Mesothelial cell of epicardium (in vitro differentiated cells): ENCODE measurements around the gene FZD1. TPM values are rescaled to one million over a fixed set of nuclear protein-coding genes. Genes with fewer than 3 reads are reported as not detected.
"Not testable (repeated sequence)": the region's sequence is repeated elsewhere in the genome, so short reads cannot be mapped to it uniquely, and the experiment has no call there.

Experiments
- DNase-seq, 2 experiments: peaks; one replicate each; pipeline ENCODE4 v3.0.0; 2021; ENCODE audit warnings: low spot score in 2 of 2; ENCODE audit not compliant: unreplicated experiment in 2 of 2
- H3K27ac Mint-ChIP-seq: 2 replicates; pipeline ENCODE4 v1.8.0; 2021; ENCODE audit warnings: mixed read lengths
- H3K27me3 Mint-ChIP-seq: 2 replicates; pipeline ENCODE4 v1.8.0; 2021; ENCODE audit warnings: low read depth, mixed read lengths
- H3K36me3 Mint-ChIP-seq: 2 replicates; pipeline ENCODE4 v1.8.0; 2021; ENCODE audit warnings: mixed read lengths
- H3K4me1 Mint-ChIP-seq: 2 replicates; pipeline ENCODE4 v1.8.0; 2021; ENCODE audit warnings: mixed read lengths
- H3K4me3 Mint-ChIP-seq: 2 replicates; pipeline ENCODE4 v1.8.0; 2021; ENCODE audit warnings: mild to moderate bottlenecking, moderate library complexity, mixed read lengths
- H3K9me3 Mint-ChIP-seq: 2 replicates; pipeline ENCODE4 v1.8.0; 2021; ENCODE audit warnings: mixed read lengths
- total RNA-seq: library from RNA; stranded (reverse); gene quantifications from 3 replicates; pipeline ENCODE4 v1.2.1, GENCODE V29; 2021
- TF ChIP-seq, protein P1 (sequence below): fragments of 200-600 bp; sonication (generic); IDR thresholded peaks from one replicate; pipeline ENCODE4 v1.5.0; 2021; ENCODE audit warnings: antibody characterized with exemption; ENCODE audit not compliant: unreplicated experiment

The FZD1 gene
- total RNA-seq, 1 donor from 2014 or later = 15.3 TPM

GRCh38 chr7:91299952-91300775, 35.9 kb downstream of the FZD1 start:
- H3K36me3 Mint-ChIP-seq = no peaks in the 10 kb centered on the region
- TF ChIP-seq, protein P1, sequence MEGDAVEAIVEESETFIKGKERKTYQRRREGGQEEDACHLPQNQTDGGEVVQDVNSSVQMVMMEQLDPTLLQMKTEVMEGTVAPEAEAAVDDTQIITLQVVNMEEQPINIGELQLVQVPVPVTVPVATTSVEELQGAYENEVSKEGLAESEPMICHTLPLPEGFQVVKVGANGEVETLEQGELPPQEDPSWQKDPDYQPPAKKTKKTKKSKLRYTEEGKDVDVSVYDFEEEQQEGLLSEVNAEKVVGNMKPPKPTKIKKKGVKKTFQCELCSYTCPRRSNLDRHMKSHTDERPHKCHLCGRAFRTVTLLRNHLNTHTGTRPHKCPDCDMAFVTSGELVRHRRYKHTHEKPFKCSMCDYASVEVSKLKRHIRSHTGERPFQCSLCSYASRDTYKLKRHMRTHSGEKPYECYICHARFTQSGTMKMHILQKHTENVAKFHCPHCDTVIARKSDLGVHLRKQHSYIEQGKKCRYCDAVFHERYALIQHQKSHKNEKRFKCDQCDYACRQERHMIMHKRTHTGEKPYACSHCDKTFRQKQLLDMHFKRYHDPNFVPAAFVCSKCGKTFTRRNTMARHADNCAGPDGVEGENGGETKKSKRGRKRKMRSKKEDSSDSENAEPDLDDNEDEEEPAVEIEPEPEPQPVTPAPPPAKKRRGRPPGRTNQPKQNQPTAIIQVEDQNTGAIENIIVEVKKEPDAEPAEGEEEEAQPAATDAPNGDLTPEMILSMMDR = no peak
- no peaks in the 10 kb centered on the region for H3K27me3 Mint-ChIP-seq
- no peak overlapping the region for H3K27ac Mint-ChIP-seq
- peaks cover 3% of the 10 kb centered on the region for H3K4me1 Mint-ChIP-seq
- H3K4me3 Mint-ChIP-seq = no peak overlapping the region
- no peak for DNase-seq
- peaks cover 4% of the 10 kb centered on the region for H3K9me3 Mint-ChIP-seq

- Mint-ChIP-seq H3K4me3 (no peak overlapping the region), H3K27ac (no peak overlapping the region), H3K36me3 (no peaks in the 10 kb centered on the region), H3K9me3 (peaks cover 7% of the 10 kb centered on the region), H3K4me1 (peaks cover 3% of the 10 kb centered on the region), H3K27me3 (no peaks in the 10 kb centered on the region)
- TF ChIP-seq, protein P1 = no peak
- no peak for DNase-seq
These were observed 38.6 kb downstream of the FZD1 start for GRCh38 chr7:91302794-91303193.

DNA sequence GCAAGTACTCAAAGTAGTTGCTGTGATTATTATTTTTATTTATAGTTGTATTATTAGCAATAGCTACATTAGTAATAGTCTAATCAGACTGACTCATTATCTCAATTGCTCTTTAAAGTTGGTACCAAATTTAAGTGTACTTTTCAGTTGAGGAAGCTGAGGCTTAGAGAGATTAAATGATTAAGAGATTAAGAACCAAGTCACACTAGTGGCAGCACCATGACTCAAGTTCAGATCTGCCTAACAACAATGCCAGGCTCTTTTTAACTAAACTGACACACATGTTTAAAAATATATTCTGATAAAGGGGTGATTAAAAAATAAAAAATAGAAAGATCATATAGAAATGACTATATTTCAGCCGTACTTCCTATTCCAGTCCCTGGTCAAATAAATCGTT, 42.0 kb downstream of the FZD1 start:
- Mint-ChIP-seq H3K27me3 (no peaks in the 10 kb centered on the region), H3K4me1 (peaks cover 7% of the 10 kb centered on the region), H3K9me3 (peaks cover 11% of the 10 kb centered on the region), H3K36me3 (no peaks in the 10 kb centered on the region), H3K4me3 (no peak overlapping the region), H3K27ac (no peak overlapping the region)
- no peak for DNase-seq
- TF ChIP-seq, protein P1 = no peak

- TF ChIP-seq, protein P1 = no peak
- Mint-ChIP-seq H3K9me3 (peaks cover 11% of the 10 kb centered on the region), H3K4me1 (peaks cover 9% of the 10 kb centered on the region), H3K36me3 (no peaks in the 10 kb centered on the region), H3K27ac (no peak overlapping the region), H3K27me3 (no peaks in the 10 kb centered on the region), H3K4me3 (no peak overlapping the region)
- DNase-seq = no peak
These were observed 43.2 kb downstream of the FZD1 start for GRCh38 chr7:91307467-91307866.

DNA sequence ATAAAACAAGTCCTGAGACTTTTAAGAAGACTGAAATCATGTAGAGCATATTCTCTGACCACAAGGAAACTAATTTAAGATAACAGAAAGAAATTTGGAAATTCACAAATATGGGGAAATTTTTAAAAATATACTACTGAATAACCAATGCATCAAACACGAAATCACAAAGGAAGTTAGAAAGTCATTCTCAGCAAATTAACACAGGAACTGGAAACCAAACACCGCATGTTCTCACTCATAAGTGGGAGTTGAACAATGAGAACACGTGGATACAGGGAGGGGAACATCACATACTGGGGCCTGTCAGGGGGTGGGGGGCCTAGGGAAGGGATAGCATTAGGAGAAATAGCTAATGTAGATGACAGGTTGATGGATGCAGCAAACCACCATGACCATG, 44.0 kb downstream of the FZD1 start:
- not testable (repeated sequence) for H3K4me3 Mint-ChIP-seq, H3K36me3 Mint-ChIP-seq, H3K27me3 Mint-ChIP-seq, H3K27ac Mint-ChIP-seq, DNase-seq
- Mint-ChIP-seq H3K4me1 (peaks cover 15% of the 10 kb centered on the region), H3K9me3 (peaks cover 11% of the 10 kb centered on the region)

GRCh38 chr7:91310830-91311460, 46.7 kb downstream of the FZD1 start:
- no peak overlapping the region for H3K4me3 Mint-ChIP-seq
- no peaks in the 10 kb centered on the region for H3K36me3 Mint-ChIP-seq
- peaks cover 16% of the 10 kb centered on the region for H3K4me1 Mint-ChIP-seq
- no peak overlapping the region for H3K27ac Mint-ChIP-seq
- TF ChIP-seq, protein P1 = no peak
- DNase-seq = no peak
- peaks cover 15% of the 10 kb centered on the region for H3K9me3 Mint-ChIP-seq
- no peaks in the 10 kb centered on the region for H3K27me3 Mint-ChIP-seq
